PC-9 (cell line): ENCODE measurements around the gene EPB42. TPM values are rescaled to one million over a fixed set of nuclear protein-coding genes. Genes with fewer than 3 reads are reported as not detected.

ENCODE experiments used
- BruUV-seq: library from RNA; stranded (reverse); fragments of 400-500 nt; replicated peaks from 2 replicates; lab custom pipeline; 2021; lab: Mats Ljungman, UMichigan
- CTCF ChIA-PET: fragments of 300-600 bp; sonication (Branson Sonifier 250); formaldehyde crosslinking; loops from one replicate; lab custom pipeline; 2022; ENCODE audit warnings: antibody characterized with exemption; lab: Charles Lee
- POLR2A ChIA-PET: fragments of 300-600 bp; sonication (Branson Sonifier 250); formaldehyde crosslinking; loops from one replicate; lab custom pipeline; 2022; ENCODE audit warnings: antibody characterized with exemption; ENCODE audit not compliant: unreplicated experiment; lab: Charles Lee
- DNase-seq, 2 experiments: peaks; one replicate each; pipeline versions ENCODE4 v3.0.0 to v3.0.0-alpha.2; 2015 to 2022; ENCODE audit warnings: mixed read lengths in 1 of 2
- H2AFZ ChIP-seq: fragments of 200-600 bp; sonication (generic); 2 replicates; pipeline ENCODE4 v1.8.1; 2017; ENCODE audit warnings: antibody characterized with exemption
- H3F3A ChIP-seq: fragments of 200-600 bp; sonication (generic); 2 replicates; pipeline ENCODE4 v1.8.1; 2017; ENCODE audit warnings: antibody characterized with exemption, mild to moderate bottlenecking, low read depth; ENCODE audit not compliant: insufficient read depth
- H3K27ac ChIP-seq: fragments of 200-600 bp; sonication (generic); 2 replicates; pipeline ENCODE4 v1.6.1; 2016; ENCODE audit warnings: mixed run types
- H3K27me3 ChIP-seq: fragments of 200-600 bp; sonication (generic); 2 replicates; pipeline ENCODE4 v1.6.1; 2016; ENCODE audit warnings: low read depth, mixed run types; ENCODE audit not compliant: insufficient read depth
- H3K36me3 ChIP-seq: fragments of 200-600 bp; sonication (generic); 2 replicates; pipeline ENCODE4 v1.6.1; 2016; ENCODE audit warnings: low read depth, mixed run types
- H3K4me1 ChIP-seq: fragments of 200-600 bp; sonication (generic); replicated peaks from 2 replicates; pipeline ENCODE4 v1.6.1; 2016; ENCODE audit warnings: mixed run types; ENCODE audit not compliant: insufficient read depth
- H3K4me2 ChIP-seq: fragments of 200-600 bp; sonication (generic); 2 replicates; pipeline ENCODE4 v1.6.1; 2017; ENCODE audit warnings: mixed run types
- H3K4me3 ChIP-seq: fragments of 200-600 bp; sonication (generic); 2 replicates; pipeline ENCODE4 v1.6.1; 2016; ENCODE audit warnings: mixed run types
- H3K79me2 ChIP-seq: fragments of 200-600 bp; sonication (generic); 2 replicates; pipeline ENCODE4 v1.6.1; 2017; ENCODE audit warnings: low read depth, mixed run types
- H3K9me2 ChIP-seq: fragments of 200-600 bp; sonication (generic); 2 replicates; pipeline ENCODE4 v1.8.1; 2017; ENCODE audit warnings: mild to moderate bottlenecking; ENCODE audit not compliant: insufficient read depth
- H3K9me3 ChIP-seq: fragments of 200-600 bp; sonication (generic); 2 replicates; pipeline ENCODE4 v1.8.1; 2016; ENCODE audit warnings: low read depth; ENCODE audit not compliant: insufficient read depth
- H4K20me1 ChIP-seq: fragments of 200-600 bp; sonication (generic); 2 replicates; pipeline ENCODE4 v1.8.1; 2017; ENCODE audit not compliant: insufficient read depth
- EZH2 ChIP-seq: fragments of 200-600 bp; sonication (generic); IDR thresholded peaks from 2 replicates; pipeline ENCODE4 v1.8.0; 2017; ENCODE audit warnings: antibody characterized with exemption, low read depth
- intact Hi-C: fragments of 100-400 bp; cut with micrococcal nuclease; formaldehyde crosslinking; loops from one replicate; pipeline ENCODE4 v1.10.0; 2022; ENCODE audit not compliant: unreplicated experiment
- total RNA-seq: library from RNA; stranded (reverse); gene quantifications from 2 replicates; pipeline ENCODE4 v1.2.3, GENCODE V29; 2021
- TF ChIP-seq, protein P1 (sequence below): fragments of 200-600 bp; sonication (generic); conservative IDR thresholded peaks from 2 replicates; pipeline ENCODE4 v1.6.1; 2017; ENCODE audit warnings: mixed run types, antibody characterized with exemption, mild to moderate bottlenecking, moderate library complexity

EPB42 gene
- total RNA-seq, 1 experiment from 2014 or later: not detected

DNA sequence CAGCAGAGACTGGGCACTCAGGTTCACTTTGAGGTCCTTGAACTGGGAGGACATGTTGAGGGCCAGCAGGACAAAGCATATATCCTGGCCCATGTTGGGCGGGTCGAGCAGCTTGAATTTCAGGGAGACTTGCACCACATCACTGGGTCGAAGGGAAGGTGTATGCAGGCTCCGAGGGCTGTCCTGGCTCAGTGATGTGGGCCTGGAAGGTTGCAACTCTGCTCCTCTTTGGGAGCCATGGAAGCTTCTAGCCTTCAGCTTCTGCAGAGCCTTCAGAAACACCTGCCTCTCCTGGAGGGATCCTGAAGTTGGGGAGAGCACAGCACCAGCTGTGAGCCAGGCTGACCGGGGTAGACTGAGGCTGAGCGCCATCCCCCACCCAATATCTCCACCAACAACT, 14.7 kb upstream of the EPB42 start:
- CTCF ChIA-PET: no interaction called here
- no peaks in the 10 kb centered on the region for H3K9me3 ChIP-seq
- BruUV-seq: no TSS peak
- H3K4me3 ChIP-seq: no peak overlapping the region
- H3K36me3 ChIP-seq: no peaks in the 10 kb centered on the region
- peaks cover 20% of the 10 kb centered on the region for H3F3A ChIP-seq
- peaks cover 27% of the 10 kb centered on the region for H3K4me1 ChIP-seq
- no peak overlapping the region for H2AFZ ChIP-seq
- no peak overlapping the region for H3K27ac ChIP-seq
- no peaks in the 10 kb centered on the region for H3K79me2 ChIP-seq
- intact Hi-C loops: no loop called here
- no peak for DNase-seq
- POLR2A ChIA-PET: no interaction called here
- TF ChIP-seq, protein P1, sequence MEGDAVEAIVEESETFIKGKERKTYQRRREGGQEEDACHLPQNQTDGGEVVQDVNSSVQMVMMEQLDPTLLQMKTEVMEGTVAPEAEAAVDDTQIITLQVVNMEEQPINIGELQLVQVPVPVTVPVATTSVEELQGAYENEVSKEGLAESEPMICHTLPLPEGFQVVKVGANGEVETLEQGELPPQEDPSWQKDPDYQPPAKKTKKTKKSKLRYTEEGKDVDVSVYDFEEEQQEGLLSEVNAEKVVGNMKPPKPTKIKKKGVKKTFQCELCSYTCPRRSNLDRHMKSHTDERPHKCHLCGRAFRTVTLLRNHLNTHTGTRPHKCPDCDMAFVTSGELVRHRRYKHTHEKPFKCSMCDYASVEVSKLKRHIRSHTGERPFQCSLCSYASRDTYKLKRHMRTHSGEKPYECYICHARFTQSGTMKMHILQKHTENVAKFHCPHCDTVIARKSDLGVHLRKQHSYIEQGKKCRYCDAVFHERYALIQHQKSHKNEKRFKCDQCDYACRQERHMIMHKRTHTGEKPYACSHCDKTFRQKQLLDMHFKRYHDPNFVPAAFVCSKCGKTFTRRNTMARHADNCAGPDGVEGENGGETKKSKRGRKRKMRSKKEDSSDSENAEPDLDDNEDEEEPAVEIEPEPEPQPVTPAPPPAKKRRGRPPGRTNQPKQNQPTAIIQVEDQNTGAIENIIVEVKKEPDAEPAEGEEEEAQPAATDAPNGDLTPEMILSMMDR: no peak
- TF ChIP-seq EZH2: no peak
- H3K9me2 ChIP-seq: no peaks in the 10 kb centered on the region
- H4K20me1 ChIP-seq: no peaks in the 10 kb centered on the region
- H3K27me3 ChIP-seq: no peaks in the 10 kb centered on the region
- no peak overlapping the region for H3K4me2 ChIP-seq

DNA sequence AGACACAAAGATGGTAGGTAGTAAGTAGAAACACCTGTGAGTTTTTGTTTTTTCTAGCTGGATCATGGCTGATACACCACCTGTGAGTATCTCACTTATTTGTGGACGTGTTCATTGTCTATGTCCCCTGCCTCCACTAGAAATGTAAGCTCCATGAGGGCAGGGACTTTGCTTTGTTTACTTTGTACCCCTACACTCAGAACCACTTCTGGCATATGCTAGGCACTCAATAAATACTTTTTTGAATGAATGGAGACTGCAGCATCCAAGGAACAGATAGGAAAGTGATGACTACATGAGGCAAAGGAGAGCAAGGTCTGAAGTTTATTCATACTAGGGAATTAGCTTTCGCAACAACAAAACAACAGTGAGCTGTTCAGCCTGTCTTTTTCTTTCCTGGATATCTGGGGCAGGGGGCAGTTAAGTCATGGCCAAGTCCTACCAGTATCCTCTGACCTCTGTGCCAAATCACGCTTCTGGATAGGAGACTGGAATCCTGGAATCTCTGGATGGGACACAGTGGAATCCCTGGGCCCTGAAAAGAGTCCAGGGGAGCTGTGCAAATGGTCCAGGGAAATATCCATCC, 11.6 kb upstream of the EPB42 start:
- H3K36me3 ChIP-seq: no peaks in the 10 kb centered on the region
- no peak overlapping the region for H3K4me3 ChIP-seq
- TF ChIP-seq, protein P1: no peak
- TF ChIP-seq EZH2: no peak
- DNase-seq: peak in 1 of 2 experiments; percentile 76
- H3K9me3 ChIP-seq: no peaks in the 10 kb centered on the region
- ChIA-PET POLR2A (no interaction called here), CTCF (no interaction called here)
- BruUV-seq: no TSS peak
- intact Hi-C loops: no loop called here
- no peaks in the 10 kb centered on the region for H3K79me2 ChIP-seq
- no peaks in the 10 kb centered on the region for H3K9me2 ChIP-seq
- no peaks in the 10 kb centered on the region for H3K27me3 ChIP-seq
- peak overlapping the region; percentile 83 for H3K27ac ChIP-seq
- H4K20me1 ChIP-seq: no peaks in the 10 kb centered on the region
- H2AFZ ChIP-seq: no peak overlapping the region
- H3K4me2 ChIP-seq: peak overlapping the region; percentile 32
- H3K4me1 ChIP-seq: peaks cover 42% of the 10 kb centered on the region
- peaks cover 27% of the 10 kb centered on the region for H3F3A ChIP-seq

DNA sequence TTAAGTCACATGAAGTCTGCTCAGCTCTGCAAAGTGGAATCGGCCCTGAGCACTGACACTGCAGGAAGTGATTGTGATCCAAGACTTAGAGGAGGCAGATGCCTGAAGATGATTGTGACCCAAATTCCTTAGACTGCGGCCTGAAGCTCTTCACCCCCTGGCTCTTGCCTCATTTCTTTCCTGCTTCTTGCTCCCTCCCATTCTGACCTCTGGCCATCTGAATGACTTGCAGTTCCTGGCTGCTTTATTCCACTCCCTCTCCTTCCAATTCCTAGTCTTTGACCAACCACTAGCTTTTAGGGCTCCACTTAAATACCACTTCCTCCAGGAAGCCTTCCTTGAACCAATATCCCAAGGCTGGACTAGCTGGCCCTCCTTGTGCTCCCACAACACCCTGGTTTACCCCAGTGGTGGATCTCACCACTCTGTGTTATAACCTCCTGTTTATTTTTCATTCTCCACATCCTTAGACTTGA, 9.9 kb upstream of the EPB42 start:
- ChIA-PET POLR2A (no interaction called here), CTCF (interaction anchor here (0.6 kb wide), 1 partner anchor 55 kb away, joined by 3 read pairs; no protein-coding TSS in a partner anchor)
- Histone ChIP-seq H3K4me2 (peak overlapping the region; percentile 58), H3K27me3 (no peaks in the 10 kb centered on the region), H3K36me3 (no peaks in the 10 kb centered on the region), H4K20me1 (no peaks in the 10 kb centered on the region), H3K27ac (peak overlapping the region; percentile 98), H3K79me2 (no peaks in the 10 kb centered on the region), H3K4me3 (no peak overlapping the region), H2AFZ (no peak overlapping the region), H3K9me2 (no peaks in the 10 kb centered on the region), H3F3A (peaks cover 27% of the 10 kb centered on the region), H3K4me1 (peaks cover 42% of the 10 kb centered on the region), H3K9me3 (no peaks in the 10 kb centered on the region)
- intact Hi-C loops: no loop called here
- TF ChIP-seq, protein P1: no peak
- TF ChIP-seq EZH2: no peak
- no TSS peak for BruUV-seq
- DNase-seq: peak; percentile 19 to 83
